SIG-M5 (cell line): Measurements from ENCODE around the gene RAB40C.

ENCODE experiments used
- DNase-seq: peaks from one replicate; lab custom pipeline; 2025; lab: John Stamatoyannopoulos, UW

Gene RAB40C, protein sequence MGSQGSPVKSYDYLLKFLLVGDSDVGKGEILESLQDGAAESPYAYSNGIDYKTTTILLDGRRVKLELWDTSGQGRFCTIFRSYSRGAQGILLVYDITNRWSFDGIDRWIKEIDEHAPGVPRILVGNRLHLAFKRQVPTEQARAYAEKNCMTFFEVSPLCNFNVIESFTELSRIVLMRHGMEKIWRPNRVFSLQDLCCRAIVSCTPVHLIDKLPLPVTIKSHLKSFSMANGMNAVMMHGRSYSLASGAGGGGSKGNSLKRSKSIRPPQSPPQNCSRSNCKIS

DNA sequence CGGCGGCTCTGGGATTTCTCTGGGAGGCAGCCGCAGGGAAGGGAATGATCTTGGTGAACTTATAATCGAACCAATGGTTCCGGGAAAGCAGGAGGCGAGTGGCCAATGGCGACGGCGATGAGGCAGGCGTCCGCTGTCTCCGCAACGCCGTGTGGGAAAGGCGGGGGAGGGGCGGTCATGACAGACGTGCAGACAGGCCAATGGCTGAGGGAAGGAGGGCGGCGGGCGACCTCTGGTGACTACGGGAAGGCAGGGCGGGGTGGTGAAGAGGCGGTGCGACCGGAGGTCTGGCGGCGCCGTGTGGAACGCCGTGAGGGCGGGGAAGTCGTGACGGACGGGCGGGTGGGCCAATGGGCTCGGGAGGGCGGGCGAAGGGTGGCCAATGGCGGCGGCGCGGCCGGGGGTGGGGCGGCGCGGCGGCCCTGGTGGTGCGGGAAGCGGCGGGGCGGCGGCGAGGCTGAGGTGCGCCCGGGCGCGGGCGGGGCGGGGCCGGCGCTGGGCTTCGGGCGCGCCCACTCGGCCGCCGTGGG lies at the start of gene RAB40C:
Gene RAB40C (plus strand): TSS at position 409 of the 530 bp plus-strand sequence. CDS start 226 bp downstream, outside the sequence.
- peak; percentile 82 for DNase-seq

GRCh38 chr16:540645-541340 lies 49.1 kb upstream of the RAB40C start:
- DNase-seq = no peak

- no peak for DNase-seq
These were observed 46.3 kb upstream of the RAB40C start for GRCh38 chr16:543301-544164.

GRCh38 chr16:544517-544916 lies 45.3 kb upstream of the RAB40C start:
- DNase-seq = no peak

GRCh38 chr16:546909-547770 lies 42.7 kb upstream of the RAB40C start:
- no peak for DNase-seq

DNA sequence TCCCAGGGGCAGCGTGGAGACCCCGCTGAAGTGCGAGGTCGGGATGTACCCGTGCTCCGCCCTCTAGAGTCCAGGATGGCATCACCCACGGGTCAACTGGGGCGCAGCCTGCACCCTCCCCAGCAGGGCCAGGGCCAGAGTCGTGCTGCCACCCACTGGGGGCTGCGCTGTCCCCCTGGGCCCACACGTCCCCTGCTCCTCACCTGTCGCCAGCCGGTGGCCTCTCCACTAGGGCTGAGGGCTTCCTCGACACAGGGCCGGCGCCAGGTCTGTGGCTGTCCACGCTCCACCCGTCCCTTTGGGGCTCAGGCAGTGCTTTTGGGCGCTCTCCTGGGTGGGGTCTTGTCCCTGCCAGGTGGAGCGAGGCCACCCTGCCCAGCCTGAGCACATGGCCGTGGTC lies 41.3 kb upstream of the RAB40C start:
- DNase-seq = no peak

- DNase-seq = no peak
These were observed 40.2 kb upstream of the RAB40C start for GRCh38 chr16:549544-550263.

- no peak for DNase-seq
These were observed 38.7 kb upstream of the RAB40C start for GRCh38 chr16:551210-551609.

DNA sequence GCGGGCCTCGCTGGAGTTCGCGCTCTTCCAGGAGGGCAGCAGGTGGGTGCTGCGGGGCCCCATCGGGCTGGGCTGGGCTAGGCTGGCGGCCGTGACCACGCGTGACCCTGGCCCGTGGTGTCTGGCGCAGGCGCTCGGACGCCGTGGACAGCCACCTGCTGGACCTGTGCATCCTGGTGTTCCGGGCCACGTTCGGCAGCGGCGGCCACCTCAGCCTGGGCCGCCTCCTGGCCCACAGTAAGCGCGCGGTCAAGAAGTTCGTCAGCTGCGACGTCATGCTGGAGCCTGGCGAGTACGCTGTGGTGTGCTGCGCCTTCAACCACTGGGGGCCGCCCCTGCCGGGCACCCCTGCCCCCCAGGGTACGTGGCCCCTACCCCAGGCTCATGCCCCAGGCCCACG lies 37.7 kb upstream of the RAB40C start:
- DNase-seq = no peak

GRCh38 chr16:553601-554296 lies 36.1 kb upstream of the RAB40C start:
- DNase-seq = no peak

DNA sequence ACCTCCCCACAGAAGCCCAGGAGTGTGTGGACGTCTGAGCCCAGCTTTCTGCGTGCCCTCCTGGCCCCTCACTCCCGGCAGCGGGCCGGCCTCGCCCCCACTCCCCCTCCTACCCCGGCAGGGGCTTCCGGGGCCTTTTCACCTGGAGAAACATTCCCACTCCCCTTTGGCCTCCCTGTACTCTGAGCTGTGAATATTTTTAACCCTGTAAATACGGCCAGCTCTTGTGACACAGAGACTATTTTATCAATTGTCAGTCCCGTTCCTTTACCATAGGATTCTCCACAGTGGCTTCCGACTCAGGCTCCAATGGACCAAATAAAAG lies 35.6 kb upstream of the RAB40C start:
- no peak for DNase-seq

DNA sequence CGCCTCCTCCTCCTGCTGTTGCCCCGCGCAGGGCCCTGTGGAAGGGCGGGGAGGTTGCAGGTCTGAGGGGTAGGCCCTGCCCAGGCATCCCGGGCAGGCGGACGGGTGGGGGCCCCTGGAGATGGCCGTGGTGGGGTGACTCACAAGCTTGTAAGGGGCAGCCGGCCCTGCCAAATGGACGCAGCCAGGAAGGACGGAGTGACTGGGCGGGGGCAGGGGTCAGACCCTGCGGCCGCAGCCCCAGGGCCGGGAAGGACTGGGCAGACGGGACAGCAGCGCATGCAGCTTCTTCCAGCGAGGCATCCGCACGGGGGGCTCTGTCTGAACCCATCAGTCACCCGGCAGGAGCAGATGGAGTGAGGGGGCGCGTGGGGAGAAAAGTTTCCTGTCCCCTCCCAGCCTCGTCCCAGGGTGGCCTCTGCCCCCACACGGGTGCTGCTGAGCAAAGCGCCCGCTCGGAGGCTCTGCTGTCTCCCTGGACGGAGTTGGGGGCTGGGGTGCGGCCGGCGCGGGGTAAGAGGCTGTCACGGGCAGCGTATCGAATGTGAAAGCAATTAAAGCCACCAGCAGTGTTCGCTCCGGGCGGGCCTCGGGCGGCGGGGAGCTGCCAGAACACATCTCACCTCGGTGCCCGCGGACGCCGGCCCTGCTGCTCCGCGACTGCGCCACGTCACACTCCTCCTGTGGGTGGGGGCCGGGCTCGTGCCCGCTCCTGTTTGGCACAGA lies 35.1 kb upstream of the RAB40C start:
- no peak for DNase-seq

- no peak for DNase-seq
These were observed 34.1 kb upstream of the RAB40C start for GRCh38 chr16:555528-556473.

GRCh38 chr16:556474-557173 lies 33.2 kb upstream of the RAB40C start:
- no peak for DNase-seq

- DNase-seq = no peak
These were observed 32.2 kb upstream of the RAB40C start for GRCh38 chr16:557463-558297.

DNA sequence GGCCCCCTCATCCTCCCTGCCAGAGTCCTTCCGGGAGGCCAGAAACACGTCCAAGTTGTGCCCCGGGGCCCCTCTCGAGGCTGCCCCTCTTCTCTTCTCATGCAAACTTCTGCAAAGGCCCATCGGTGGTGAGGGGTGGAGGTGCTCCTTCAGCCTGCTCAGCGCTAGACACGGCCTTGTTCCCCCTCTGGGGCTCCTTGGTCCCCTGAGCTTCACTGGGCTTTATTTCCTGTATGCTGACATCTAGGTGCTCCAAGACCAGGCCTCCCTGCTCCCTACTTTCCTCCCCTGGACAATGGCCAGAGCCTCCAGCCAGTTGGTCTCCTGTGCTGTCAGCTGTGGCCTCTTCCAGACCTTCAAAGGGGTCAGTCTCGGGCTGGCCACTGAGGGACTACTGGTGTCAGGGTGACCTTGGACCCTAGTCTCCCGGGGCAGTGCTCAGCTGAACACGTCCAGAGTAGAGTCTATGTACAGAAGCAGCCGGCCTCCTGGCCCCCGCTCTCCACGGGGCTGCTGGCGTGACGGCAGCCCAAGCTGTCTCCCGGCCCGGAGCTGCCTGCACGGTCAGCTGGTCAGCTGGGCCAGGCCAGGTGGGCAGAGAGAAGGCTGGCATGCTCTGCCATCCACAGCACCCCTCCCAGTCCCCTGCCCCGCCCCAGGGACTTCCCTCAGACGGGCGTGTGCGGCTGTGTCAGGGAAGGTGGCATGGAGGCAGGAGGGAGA lies 31.4 kb upstream of the RAB40C start:
- DNase-seq = no peak
